Measurements from ENCODE around the gene RNU1-3.
"Not testable (repeated sequence)": the region's sequence is repeated elsewhere in the genome, so short reads cannot be mapped to it uniquely, and the experiment has no call there.

RNU1-3 gene

GRCh38 chr1:16636551-16637195, 30.1 kb downstream of the RNU1-3 start:
- DNase-seq, result not testable (repeated sequence)

GRCh38 chr1:16635959-16636358, 30.8 kb downstream of the RNU1-3 start:
- not testable (repeated sequence) for DNase-seq

- not testable (repeated sequence) for DNase-seq
Measured at GRCh38 chr1:16633540-16634282, 33.0 kb downstream of the RNU1-3 start.

GRCh38 chr1:16632044-16632850, 34.5 kb downstream of the RNU1-3 start:
- not testable (repeated sequence) for DNase-seq

DNA sequence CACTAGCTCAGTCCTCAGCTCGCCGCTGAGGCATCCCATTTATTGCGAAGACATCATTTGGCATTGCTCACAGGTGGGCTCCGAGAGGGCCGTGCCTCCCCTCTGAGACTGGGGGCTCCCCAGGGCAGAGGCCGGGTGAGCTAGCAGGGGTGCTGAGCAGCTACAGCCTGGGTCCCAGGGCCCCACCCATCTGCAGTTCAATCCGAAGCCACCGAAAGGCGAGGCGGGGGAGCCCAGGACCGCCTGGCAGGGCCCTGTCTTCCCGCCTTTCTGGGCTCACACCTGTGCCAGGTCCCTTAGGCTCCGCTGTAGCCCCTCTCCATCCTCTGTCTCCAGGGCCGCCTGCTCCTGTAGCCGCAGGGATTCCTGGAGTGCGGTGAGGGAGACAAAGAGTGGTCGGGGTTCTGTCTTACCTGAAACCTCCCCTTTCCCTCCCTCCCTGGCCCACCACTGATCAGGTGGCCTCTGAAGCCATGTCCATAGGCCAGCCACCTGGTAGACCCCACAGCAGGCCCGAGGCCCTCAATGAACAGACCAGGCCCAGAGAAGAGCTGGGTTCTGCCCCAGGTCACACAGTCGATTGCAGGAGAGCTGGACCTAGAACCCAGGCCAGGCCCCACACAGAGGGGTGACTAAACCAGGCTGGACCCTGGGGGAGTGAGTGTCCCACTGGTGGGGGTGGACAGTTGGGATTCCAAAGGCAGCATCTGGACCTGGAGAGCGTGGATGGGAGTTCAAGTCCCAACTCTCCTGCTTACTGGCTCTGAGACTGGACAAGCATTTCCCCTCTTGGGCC, 35.3 kb downstream of the RNU1-3 start:
- no peak for DNase-seq

- no peak for DNase-seq
Measured at GRCh38 chr1:16630661-16631247, 36.0 kb downstream of the RNU1-3 start.

DNA sequence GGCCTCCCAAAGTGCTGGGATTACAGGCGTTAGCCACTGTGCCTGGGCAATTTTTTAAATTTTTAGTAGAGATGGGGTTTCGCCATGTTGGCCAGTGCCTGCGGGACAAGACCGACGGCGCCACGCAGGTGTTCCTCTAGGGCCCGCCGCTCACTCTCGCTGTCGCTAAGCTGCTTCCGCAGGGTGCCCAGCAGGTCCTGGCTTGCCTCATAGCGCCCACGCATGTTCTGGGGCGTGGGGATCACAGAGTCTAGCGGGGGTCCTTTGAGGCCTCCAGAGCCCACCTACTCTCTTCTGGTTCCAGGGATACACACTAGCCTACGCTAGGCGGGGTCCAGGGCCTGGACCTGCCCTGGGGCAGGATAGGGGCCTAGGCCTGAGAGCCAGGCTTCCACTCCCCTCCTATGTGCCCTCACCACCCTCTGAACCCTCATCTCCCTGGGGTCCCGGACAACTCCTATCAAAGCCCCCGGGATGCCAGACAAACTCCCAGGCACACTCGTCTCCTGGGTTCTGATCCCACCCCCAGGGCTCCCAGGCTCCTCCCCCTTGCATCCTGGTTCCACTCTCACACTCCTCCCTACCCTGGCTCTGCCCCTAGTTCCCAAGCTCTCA, 36.7 kb downstream of the RNU1-3 start:
- DNase-seq, result not testable (repeated sequence)

GRCh38 chr1:16628361-16629111, 38.2 kb downstream of the RNU1-3 start:
- DNase-seq, result no peak

GRCh38 chr1:16626409-16626983, 40.3 kb downstream of the RNU1-3 start:
- not testable (repeated sequence) for DNase-seq

GRCh38 chr1:16625497-16626408, 41.0 kb downstream of the RNU1-3 start:
- DNase-seq, result no peak

DNA sequence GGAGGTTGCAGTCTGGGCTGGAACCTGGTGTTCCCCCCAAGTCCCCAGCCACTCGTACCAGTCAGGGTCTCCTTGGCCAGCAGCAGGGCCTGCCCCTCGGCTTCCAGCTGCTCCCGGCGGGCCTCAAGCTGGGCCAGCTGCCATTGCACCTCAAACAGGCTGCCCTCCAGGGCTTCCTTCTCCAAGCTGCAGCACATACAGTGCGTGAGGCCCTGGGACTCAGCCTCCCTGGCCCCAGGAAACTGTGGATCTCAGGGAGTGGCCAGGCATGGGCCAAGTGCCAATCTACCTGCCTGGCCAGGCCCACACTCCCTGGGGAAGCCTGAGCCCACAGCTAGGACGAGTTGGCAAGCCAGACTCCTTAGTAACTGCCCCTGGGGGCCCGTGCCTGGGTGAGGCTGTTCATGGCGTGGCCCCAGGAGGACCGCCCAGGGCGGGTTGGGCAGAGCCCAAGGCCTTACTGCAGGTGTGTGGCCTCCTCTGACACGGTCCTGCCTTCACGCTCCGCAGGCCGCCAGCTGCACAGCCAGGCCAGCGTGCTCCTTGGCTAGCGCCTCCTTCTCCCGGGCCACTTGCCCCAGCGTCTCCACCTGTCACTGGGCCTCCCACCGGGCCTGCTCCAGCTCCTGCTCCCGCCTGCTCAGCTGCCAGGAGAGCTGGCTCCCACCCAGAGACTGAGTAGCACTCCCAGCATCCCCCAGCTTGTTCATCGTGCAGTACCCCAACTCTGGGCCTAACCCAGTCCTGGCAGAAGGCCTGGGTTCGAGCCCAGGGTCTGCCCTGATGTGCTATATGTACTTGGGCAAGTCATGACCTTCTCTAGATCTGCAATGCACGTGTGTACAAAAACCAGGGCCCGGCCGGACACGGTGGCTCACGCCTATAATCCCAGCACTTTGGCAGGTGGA, 42.7 kb downstream of the RNU1-3 start:
- not testable (repeated sequence) for DNase-seq

- peak; percentile 59 for DNase-seq
Measured at GRCh38 chr1:16623337-16623736, 43.4 kb downstream of the RNU1-3 start.

GRCh38 chr1:16621681-16622315, 45.0 kb downstream of the RNU1-3 start:
- DNase-seq, result not testable (repeated sequence)

DNA sequence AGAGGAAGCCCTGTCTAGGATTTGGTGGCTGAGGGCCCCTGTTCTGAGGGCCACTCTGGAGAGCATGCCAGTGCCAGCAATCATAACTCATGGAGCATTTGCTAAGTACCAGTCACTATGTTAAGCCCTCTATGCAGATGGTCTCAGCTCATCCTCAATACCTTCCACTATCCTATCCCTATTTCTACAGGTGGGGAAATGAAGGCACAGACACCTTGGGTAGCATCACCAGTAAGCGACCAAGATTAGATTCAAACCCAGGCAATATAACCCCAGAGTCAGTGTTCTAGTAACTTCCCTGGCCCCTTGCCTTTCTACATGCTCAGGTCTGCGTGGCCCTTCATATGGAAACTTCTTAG, 45.5 kb downstream of the RNU1-3 start:
- no peak for DNase-seq

DNA sequence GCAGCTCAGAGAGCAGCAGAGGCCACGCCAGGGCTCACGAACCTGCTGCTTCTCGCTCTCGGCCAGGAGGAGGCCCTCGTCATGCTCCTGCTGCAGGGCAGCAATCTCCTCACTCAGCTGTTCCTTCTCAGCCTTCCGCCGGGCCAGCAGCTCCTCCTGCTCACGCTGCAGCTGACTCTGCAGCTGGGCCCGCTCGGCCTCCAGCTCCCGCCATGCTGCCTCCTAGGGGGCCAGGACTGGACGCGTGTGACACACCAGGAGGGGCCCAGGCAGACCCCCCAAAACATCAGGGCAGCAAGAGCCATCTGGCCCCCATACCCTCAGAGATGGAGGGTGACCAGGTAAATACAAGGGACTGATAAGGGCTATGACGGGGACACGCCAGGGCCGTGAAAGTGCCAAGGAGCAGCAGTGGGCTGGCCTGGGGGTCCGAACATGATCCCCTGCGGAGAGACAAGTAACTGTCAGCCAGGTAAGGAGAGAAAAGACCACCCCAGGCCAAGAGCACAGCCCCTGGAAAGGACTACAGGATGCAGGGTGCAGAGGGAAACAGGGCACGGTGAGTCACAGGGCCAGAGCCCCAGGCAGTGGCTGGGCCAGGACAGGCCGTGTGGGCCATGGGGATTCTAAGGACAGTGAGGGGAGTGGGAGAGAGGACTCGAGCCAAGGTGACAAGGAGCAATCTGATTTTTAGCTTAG, 46.8 kb downstream of the RNU1-3 start:
- not testable (repeated sequence) for DNase-seq

- DNase-seq, result no peak
Measured at GRCh38 chr1:16618719-16619118, 48.0 kb downstream of the RNU1-3 start.
